Activated T-helper 2 cell treated with anti-CD3 and anti-CD28 coated beads, Interferon-gamma antibody, Interleukin-2, Interleukin-4, amounts not matched to agents 10 μg/mL and 5 μg/mL and 100 μg/mL, durations not matched to agents 14 hours and 24 hours and 36 hours (primary cell): Measurements from ENCODE around the gene TMEFF2. TPM values are rescaled to one million over a fixed set of nuclear protein-coding genes. Genes with fewer than 3 reads are reported as not detected.
A peak's percentile ranks its signal among the peaks of the same experiment; 100 is the strongest.

ENCODE experiments used
- DNase-seq: peaks from one replicate; pipeline ENCODE4 v3.0.0; 2021; ENCODE audit warnings: low spot score
- H3K27ac Mint-ChIP-seq: one replicate; pipeline ENCODE4 v1.8.0; 2021; ENCODE audit warnings: mixed read lengths
- H3K27me3 Mint-ChIP-seq: one replicate; pipeline ENCODE4 v1.8.0; 2021; ENCODE audit warnings: low read depth, mixed read lengths
- H3K36me3 Mint-ChIP-seq: one replicate; pipeline ENCODE4 v1.8.0; 2021; ENCODE audit warnings: low read depth, mixed read lengths
- H3K4me1 Mint-ChIP-seq: one replicate; pipeline ENCODE4 v1.8.0; 2021; ENCODE audit warnings: low read depth, mixed read lengths
- H3K4me3 Mint-ChIP-seq: one replicate; pipeline ENCODE4 v1.8.0; 2021; ENCODE audit warnings: low read depth, mild to moderate bottlenecking, moderate library complexity, mixed read lengths
- H3K9me3 Mint-ChIP-seq: one replicate; pipeline ENCODE4 v1.8.0; 2021; ENCODE audit warnings: mixed read lengths
- intact Hi-C: fragments of 100-400 bp; cut with micrococcal nuclease; formaldehyde crosslinking; loops from one replicate; pipeline ENCODE4 v1.15.1; 2023
- total RNA-seq: library from RNA; stranded (reverse); gene quantifications from 2 replicates; pipeline ENCODE4 v1.2.3, GENCODE V29; 2022

TMEFF2 gene
- total RNA-seq, 1 donor from 2014 or later: not detected

- Mint-ChIP-seq H3K36me3 (no peaks in the 10 kb centered on the region), H3K4me3 (no peak overlapping the region)
- intact Hi-C loops: no loop called here
Measured at GRCh38 chr2:192201116-192201515, 6.4 kb upstream of the TMEFF2 start.

GRCh38 chr2:192197357-192197756 lies 2.6 kb upstream of the TMEFF2 start:
- H3K4me3 Mint-ChIP-seq: no peak overlapping the region
- no peak for DNase-seq
- intact Hi-C loops: no loop called here
- H3K27me3 Mint-ChIP-seq: peaks cover 55% of the 10 kb centered on the region
- H3K36me3 Mint-ChIP-seq: no peaks in the 10 kb centered on the region
- no peak overlapping the region for H3K27ac Mint-ChIP-seq
- H3K9me3 Mint-ChIP-seq: no peaks in the 10 kb centered on the region
- H3K4me1 Mint-ChIP-seq: peaks cover 20% of the 10 kb centered on the region

More at GRCh38 chr2:192201116-192201515, 6.4 kb upstream of the TMEFF2 start:
- Mint-ChIP-seq H3K9me3 (no peaks in the 10 kb centered on the region), H3K27me3 (peaks cover 20% of the 10 kb centered on the region), H3K4me1 (peaks cover 7% of the 10 kb centered on the region), H3K27ac (no peak overlapping the region)
- DNase-seq: no peak

GRCh38 chr2:192196421-192197194 lies 1.9 kb upstream of the TMEFF2 start:
- Mint-ChIP-seq H3K27me3 (peaks cover 62% of the 10 kb centered on the region), H3K27ac (no peak overlapping the region), H3K36me3 (no peaks in the 10 kb centered on the region), H3K9me3 (no peaks in the 10 kb centered on the region), H3K4me1 (peaks cover 20% of the 10 kb centered on the region), H3K4me3 (peak overlapping the region; percentile 61)
- DNase-seq: no peak
- intact Hi-C loops: no loop called here

GRCh38 chr2:192195548-192196418 lies 1.1 kb upstream of the TMEFF2 start:
- DNase-seq: no peak
- Mint-ChIP-seq H3K4me3 (peak overlapping the region; percentile 61), H3K27me3 (peaks cover 66% of the 10 kb centered on the region), H3K36me3 (no peaks in the 10 kb centered on the region), H3K9me3 (no peaks in the 10 kb centered on the region), H3K27ac (no peak overlapping the region), H3K4me1 (peaks cover 20% of the 10 kb centered on the region)
- intact Hi-C loops: no loop called here

- DNase-seq: no peak
- Mint-ChIP-seq H3K27me3 (peaks cover 69% of the 10 kb centered on the region), H3K4me3 (peak overlapping the region; percentile 73), H3K27ac (no peak overlapping the region), H3K36me3 (no peaks in the 10 kb centered on the region), H3K4me1 (peaks cover 20% of the 10 kb centered on the region), H3K9me3 (no peaks in the 10 kb centered on the region)
- intact Hi-C loops: no loop called here
Measured at GRCh38 chr2:192194265-192194865, 368 bp downstream of the TMEFF2 start.

- intact Hi-C loops: no loop called here
- peaks cover 8% of the 10 kb centered on the region for H3K4me1 Mint-ChIP-seq
- no peak for DNase-seq
- peaks cover 48% of the 10 kb centered on the region for H3K27me3 Mint-ChIP-seq
- no peaks in the 10 kb centered on the region for H3K9me3 Mint-ChIP-seq
- no peak overlapping the region for H3K4me3 Mint-ChIP-seq
- no peak overlapping the region for H3K27ac Mint-ChIP-seq
- H3K36me3 Mint-ChIP-seq: no peaks in the 10 kb centered on the region
Measured at GRCh38 chr2:192190474-192190873, 4.3 kb downstream of the TMEFF2 start.

GRCh38 chr2:192186806-192187205 lies 7.9 kb downstream of the TMEFF2 start:
- H3K4me1 Mint-ChIP-seq: no peaks in the 10 kb centered on the region
- no peak overlapping the region for H3K27ac Mint-ChIP-seq
- H3K27me3 Mint-ChIP-seq: peaks cover 16% of the 10 kb centered on the region
- H3K4me3 Mint-ChIP-seq: no peak overlapping the region
- no peaks in the 10 kb centered on the region for H3K9me3 Mint-ChIP-seq
- intact Hi-C loops: no loop called here
- DNase-seq: no peak
- H3K36me3 Mint-ChIP-seq: no peaks in the 10 kb centered on the region

- intact Hi-C loops: no loop called here
- no peak for DNase-seq
- Mint-ChIP-seq H3K27me3 (peaks cover 5% of the 10 kb centered on the region), H3K36me3 (no peaks in the 10 kb centered on the region), H3K27ac (no peak overlapping the region), H3K4me3 (no peak overlapping the region), H3K4me1 (no peaks in the 10 kb centered on the region), H3K9me3 (no peaks in the 10 kb centered on the region)
Measured at GRCh38 chr2:192184349-192184748, 10.4 kb downstream of the TMEFF2 start.

GRCh38 chr2:192183296-192183695 lies 11.4 kb downstream of the TMEFF2 start:
- Mint-ChIP-seq H3K27me3 (peaks cover 5% of the 10 kb centered on the region), H3K27ac (no peak overlapping the region), H3K36me3 (no peaks in the 10 kb centered on the region), H3K9me3 (no peaks in the 10 kb centered on the region), H3K4me1 (no peaks in the 10 kb centered on the region), H3K4me3 (no peak overlapping the region)
- intact Hi-C loops: no loop called here
- DNase-seq: no peak

- H3K27ac Mint-ChIP-seq: no peak overlapping the region
- DNase-seq: no peak
- H3K4me1 Mint-ChIP-seq: peaks cover 5% of the 10 kb centered on the region
- H3K36me3 Mint-ChIP-seq: no peaks in the 10 kb centered on the region
- H3K4me3 Mint-ChIP-seq: no peak overlapping the region
- intact Hi-C loops: no loop called here
- no peaks in the 10 kb centered on the region for H3K9me3 Mint-ChIP-seq
- H3K27me3 Mint-ChIP-seq: peaks cover 38% of the 10 kb centered on the region
Measured at GRCh38 chr2:192166946-192167345, 27.8 kb downstream of the TMEFF2 start.

- Mint-ChIP-seq H3K27me3 (peaks cover 30% of the 10 kb centered on the region), H3K4me3 (no peak overlapping the region), H3K9me3 (no peaks in the 10 kb centered on the region), H3K4me1 (peaks cover 11% of the 10 kb centered on the region), H3K36me3 (no peaks in the 10 kb centered on the region), H3K27ac (no peak overlapping the region)
- no peak for DNase-seq
- intact Hi-C loops: no loop called here
Measured at GRCh38 chr2:192165842-192166241, 28.9 kb downstream of the TMEFF2 start.

GRCh38 chr2:192162392-192163042 lies 32.2 kb downstream of the TMEFF2 start:
- DNase-seq: peak; percentile 20
- Mint-ChIP-seq H3K9me3 (no peaks in the 10 kb centered on the region), H3K36me3 (no peaks in the 10 kb centered on the region), H3K4me3 (no peak overlapping the region), H3K4me1 (peaks cover 11% of the 10 kb centered on the region), H3K27ac (no peak overlapping the region), H3K27me3 (peaks cover 24% of the 10 kb centered on the region)
- intact Hi-C loops: loop anchor here (1.0 to 5.0 kb wide), 4 partner anchors 350 to 995 kb away; no protein-coding TSS in a partner anchor
